ENCODE data around the gene DLG2. TPM values are rescaled to one million over a fixed set of nuclear protein-coding genes. Genes with fewer than 3 reads are reported as not detected.

DLG2 gene
- total RNA-seq, 1 donor from 2014 or later = 7.2 TPM

GRCh38 chr11:85132851-85133585 is 494.1 kb downstream of the DLG2 start:
- TF ChIP-seq CTCF (IDR thresholded peaks at IDR 0.05) = no peak
- DNase-seq (no peak), ATAC-seq (no peak)
- intact Hi-C loops (cut with DNase I) = no loop called here
- no peak overlapping the region for H3K27ac ChIP-seq
- H3K9me3 ChIP-seq = no peaks in the 10 kb centered on the region
- no peaks in the 10 kb centered on the region for H3K36me3 ChIP-seq
- H3K4me3 ChIP-seq = no peak overlapping the region
- H3K4me1 ChIP-seq = no peaks in the 10 kb centered on the region
- H3K27me3 ChIP-seq (ENCODE audit: low read depth) = no peaks in the 10 kb centered on the region

- Histone ChIP-seq H3K36me3 (no peaks in the 10 kb centered on the region), H3K4me1 (no peaks in the 10 kb centered on the region), H3K27ac (no peak overlapping the region), H3K4me3 (no peak overlapping the region), H3K27me3 (ENCODE audit: low read depth) (no peaks in the 10 kb centered on the region), H3K9me3 (no peaks in the 10 kb centered on the region)
- intact Hi-C loops (cut with DNase I) = no loop called here
- no peak for TF ChIP-seq CTCF (IDR thresholded peaks at IDR 0.05)
- DNase-seq (no peak), ATAC-seq (no peak)
These were observed 499.8 kb downstream of the DLG2 start for GRCh38 chr11:85127349-85127748.

GRCh38 chr11:85123752-85124231 is 503.4 kb downstream of the DLG2 start:
- Histone ChIP-seq H3K27ac (no peak overlapping the region), H3K27me3 (ENCODE audit: low read depth) (no peaks in the 10 kb centered on the region), H3K36me3 (no peaks in the 10 kb centered on the region), H3K9me3 (no peaks in the 10 kb centered on the region), H3K4me3 (no peak overlapping the region), H3K4me1 (no peaks in the 10 kb centered on the region)
- DNase-seq = no peak
- no peak for TF ChIP-seq CTCF (IDR thresholded peaks at IDR 0.05)
- ATAC-seq = no peak
- intact Hi-C loops (cut with DNase I) = no loop called here

- ATAC-seq (no peak), DNase-seq (no peak)
- Histone ChIP-seq H3K36me3 (no peaks in the 10 kb centered on the region), H3K4me3 (no peak overlapping the region), H3K27me3 (ENCODE audit: low read depth) (no peaks in the 10 kb centered on the region), H3K27ac (no peak overlapping the region), H3K4me1 (no peaks in the 10 kb centered on the region), H3K9me3 (no peaks in the 10 kb centered on the region)
- no peak for TF ChIP-seq CTCF (IDR thresholded peaks at IDR 0.05)
- intact Hi-C loops (cut with DNase I) = no loop called here
These were observed 509.0 kb downstream of the DLG2 start for GRCh38 chr11:85118151-85118550.

GRCh38 chr11:85115798-85116197 is 511.3 kb downstream of the DLG2 start:
- Histone ChIP-seq H3K27ac (no peak overlapping the region), H3K4me3 (no peak overlapping the region), H3K4me1 (no peaks in the 10 kb centered on the region), H3K27me3 (ENCODE audit: low read depth) (no peaks in the 10 kb centered on the region), H3K9me3 (no peaks in the 10 kb centered on the region), H3K36me3 (no peaks in the 10 kb centered on the region)
- ATAC-seq (no peak), DNase-seq (no peak)
- intact Hi-C loops (cut with DNase I) = no loop called here
- TF ChIP-seq CTCF (IDR thresholded peaks at IDR 0.05) = no peak
